Fibroblast of lung (primary cell): Measurements from ENCODE around the gene SIRT2.

Source experiments
- EZH2 ChIP-seq: IDR thresholded peaks from 2 replicates; pipeline ENCODE4 v1.5.1; 2012; ENCODE audit warnings: low read length, control low read depth, mild to moderate bottlenecking; ENCODE audit errors: missing control alignments
- TF ChIP-seq, protein P1 (sequence below), 2 donors: IDR thresholded peaks in 1 of 2; conservative IDR thresholded peaks in 1 of 2; 1 replicate in 1 of 2; 2 replicates in 1 of 2; pipeline ENCODE4 v1.5.1; 2011 to 2012; ENCODE audit warnings: low read length in 2 of 2, control low read depth in 1 of 2, inconsistent platforms in 1 of 2, low read depth in 1 of 2, mild to moderate bottlenecking in 1 of 2

DNA sequence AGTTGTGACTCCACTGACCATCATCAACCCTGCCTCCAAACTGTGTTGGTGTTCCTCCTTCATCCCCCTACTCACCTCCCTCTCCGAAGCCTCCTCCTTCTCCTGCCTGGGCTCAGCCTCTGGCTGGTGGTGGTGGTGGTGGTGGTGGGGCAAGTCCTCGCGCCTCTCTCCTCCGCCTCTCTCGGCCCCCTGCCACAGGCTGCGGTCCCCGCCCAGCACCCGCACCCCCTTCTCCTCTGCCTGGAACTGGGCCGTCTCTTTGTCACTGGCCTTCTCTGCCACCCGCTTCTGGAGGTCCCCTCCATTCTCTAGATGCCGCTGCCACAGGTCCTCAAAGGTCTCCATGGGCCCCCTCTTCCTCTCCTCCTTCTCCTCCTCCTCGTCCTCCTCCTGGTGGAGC, 11.1 kb upstream of the SIRT2 start:
- TF ChIP-seq, protein P1, sequence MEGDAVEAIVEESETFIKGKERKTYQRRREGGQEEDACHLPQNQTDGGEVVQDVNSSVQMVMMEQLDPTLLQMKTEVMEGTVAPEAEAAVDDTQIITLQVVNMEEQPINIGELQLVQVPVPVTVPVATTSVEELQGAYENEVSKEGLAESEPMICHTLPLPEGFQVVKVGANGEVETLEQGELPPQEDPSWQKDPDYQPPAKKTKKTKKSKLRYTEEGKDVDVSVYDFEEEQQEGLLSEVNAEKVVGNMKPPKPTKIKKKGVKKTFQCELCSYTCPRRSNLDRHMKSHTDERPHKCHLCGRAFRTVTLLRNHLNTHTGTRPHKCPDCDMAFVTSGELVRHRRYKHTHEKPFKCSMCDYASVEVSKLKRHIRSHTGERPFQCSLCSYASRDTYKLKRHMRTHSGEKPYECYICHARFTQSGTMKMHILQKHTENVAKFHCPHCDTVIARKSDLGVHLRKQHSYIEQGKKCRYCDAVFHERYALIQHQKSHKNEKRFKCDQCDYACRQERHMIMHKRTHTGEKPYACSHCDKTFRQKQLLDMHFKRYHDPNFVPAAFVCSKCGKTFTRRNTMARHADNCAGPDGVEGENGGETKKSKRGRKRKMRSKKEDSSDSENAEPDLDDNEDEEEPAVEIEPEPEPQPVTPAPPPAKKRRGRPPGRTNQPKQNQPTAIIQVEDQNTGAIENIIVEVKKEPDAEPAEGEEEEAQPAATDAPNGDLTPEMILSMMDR (conservative IDR thresholded peaks at IDR 0.05 in 1 of 2, IDR thresholded peaks at IDR 0.05 in 1 of 2; ENCODE audit: low read depth in 1 of 2, low read length in 2 of 2), result no peak
- TF ChIP-seq EZH2, result no peak
